HG02885 (cell line): Measurements from ENCODE around the gene ARPC4.
A peak's percentile ranks its signal among the peaks of the same experiment; 100 is the strongest.
"Not testable (repeated sequence)": the region's sequence is repeated elsewhere in the genome, so short reads cannot be mapped to it uniquely, and the experiment has no call there.

Source experiments
- ATAC-seq: cut with Tn5 transposase; IDR thresholded peaks from one replicate; pipeline ENCODE4 v1.9.1; 2021; ENCODE audit warnings: mild to moderate bottlenecking; ENCODE audit not compliant: unreplicated experiment, poor library complexity

ARPC4 gene

GRCh38 chr3:9815986-9816385 is 23.1 kb downstream of the ARPC4 start:
- ATAC-seq, result no peak

DNA sequence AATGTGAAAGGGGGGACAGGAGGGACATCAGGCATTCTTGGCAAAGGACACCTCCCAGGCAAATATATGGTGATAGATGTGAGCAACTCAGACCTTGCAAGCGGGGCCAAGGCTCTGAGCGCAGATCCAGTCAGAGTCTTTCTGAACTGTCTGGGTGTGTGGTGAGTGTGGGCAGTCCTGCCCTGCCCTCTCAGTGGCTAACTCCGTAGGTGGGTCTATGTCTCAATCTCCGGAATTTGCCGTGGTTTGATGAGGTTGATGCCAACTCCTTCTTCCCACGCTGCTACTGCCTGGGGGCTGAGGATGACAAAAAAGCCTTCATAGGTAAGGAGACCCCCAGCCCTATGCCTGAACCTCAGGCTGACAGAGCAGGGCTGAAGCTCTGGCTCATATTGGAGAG is 24.6 kb downstream of the ARPC4 start:
- no peak for ATAC-seq

DNA sequence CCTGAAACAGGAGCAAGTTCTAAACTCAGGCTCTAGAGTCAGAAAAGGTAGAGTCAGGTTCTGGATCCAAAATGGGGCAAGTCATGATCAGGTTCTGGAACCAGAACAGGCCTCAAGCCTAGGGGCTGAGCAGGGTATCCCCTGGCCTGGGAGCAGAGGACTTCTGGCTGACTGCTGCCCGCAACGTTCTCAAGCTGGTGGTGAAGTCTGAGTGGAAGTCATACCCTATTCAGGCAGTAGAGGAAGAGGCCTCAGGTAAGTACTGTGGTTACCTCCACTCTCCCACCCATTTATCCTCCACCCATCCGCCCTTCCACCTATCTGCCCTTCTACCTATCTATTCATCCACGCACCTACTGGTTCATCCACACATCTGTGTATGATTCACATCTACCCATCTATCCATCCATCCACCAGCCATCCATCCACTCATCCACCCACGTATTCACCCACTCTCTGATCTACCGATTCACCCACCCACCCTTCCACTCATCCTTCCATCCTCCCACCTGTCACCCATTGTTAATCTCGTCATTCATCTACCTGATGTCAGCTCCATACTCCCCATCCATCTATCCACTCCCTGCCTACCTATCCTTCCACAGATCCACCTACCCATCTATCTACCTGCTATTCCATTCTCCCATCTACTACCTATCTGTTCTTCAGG is 25.9 kb downstream of the ARPC4 start:
- no peak for ATAC-seq

DNA sequence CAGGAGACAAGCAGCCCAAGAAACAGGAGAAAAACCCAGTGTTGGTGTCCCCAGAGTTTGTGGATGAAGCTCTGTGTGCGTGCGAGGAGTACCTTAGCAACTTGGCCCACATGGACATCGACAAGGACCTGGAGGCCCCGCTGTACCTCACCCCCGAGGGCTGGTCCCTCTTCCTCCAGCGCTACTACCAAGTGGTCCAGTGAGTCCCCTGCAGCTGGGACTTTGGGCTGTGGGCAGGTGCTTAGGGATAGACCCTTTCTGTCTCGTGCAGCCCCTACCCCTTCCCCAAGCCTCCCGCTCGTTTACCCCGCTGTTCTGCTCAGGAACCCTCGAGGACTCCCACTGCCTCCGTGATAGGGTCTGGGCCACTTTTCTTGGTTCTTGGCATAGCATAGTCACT is 27.7 kb downstream of the ARPC4 start:
- no peak for ATAC-seq

- no peak for ATAC-seq
Observed at GRCh38 chr3:9820946-9821345, 28.1 kb downstream of the ARPC4 start.

- ATAC-seq, result no peak
Observed at GRCh38 chr3:9825451-9826040, 32.7 kb downstream of the ARPC4 start.

GRCh38 chr3:9826815-9827573 is 34.1 kb downstream of the ARPC4 start:
- no peak for ATAC-seq

DNA sequence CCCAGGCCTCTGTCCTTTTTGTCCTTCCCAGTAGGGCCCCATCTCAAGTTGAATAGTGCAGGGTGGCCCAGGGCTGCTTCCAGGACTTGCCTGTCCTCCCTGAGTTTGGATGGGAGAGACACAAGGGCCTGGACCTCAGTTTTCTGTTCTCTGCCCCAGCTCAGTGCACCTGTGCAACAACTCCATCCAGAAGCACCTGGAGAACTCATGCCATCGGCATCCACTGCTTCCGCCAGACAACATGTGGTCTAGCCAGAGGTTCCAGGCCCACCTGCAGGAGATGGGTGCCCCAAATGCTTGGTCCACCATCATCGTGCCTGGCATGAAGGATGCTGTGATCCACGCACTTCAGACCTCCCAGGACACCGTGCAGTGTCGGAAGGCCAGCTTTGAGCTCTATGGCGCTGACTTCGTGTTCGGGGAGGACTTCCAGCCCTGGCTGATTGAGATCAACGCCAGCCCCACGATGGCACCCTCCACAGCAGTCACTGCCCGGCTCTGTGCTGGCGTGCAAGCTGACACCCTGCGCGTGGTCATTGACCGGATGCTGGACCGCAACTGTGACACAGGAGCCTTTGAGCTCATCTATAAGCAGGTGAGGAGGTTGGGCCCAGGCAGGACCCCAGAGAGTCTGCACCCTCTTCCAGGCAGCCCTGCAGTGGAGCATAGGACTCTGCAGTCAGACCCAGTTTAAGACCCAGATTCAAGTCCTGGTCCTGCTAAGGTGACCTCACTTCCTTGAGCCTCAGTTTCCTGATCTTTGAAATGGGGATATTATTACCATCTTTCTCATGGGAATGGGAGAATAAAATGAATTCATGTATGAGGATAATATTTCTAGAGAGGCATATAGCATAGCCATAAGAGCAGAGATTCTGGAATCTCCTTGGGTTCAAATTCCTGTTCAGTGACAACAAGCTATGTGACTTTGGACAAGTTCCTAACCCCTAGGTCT is 36.2 kb downstream of the ARPC4 start:
- ATAC-seq, result no peak

- no peak for ATAC-seq
Observed at GRCh38 chr3:9831253-9831652, 38.4 kb downstream of the ARPC4 start.

GRCh38 chr3:9833078-9833477 is 40.2 kb downstream of the ARPC4 start:
- ATAC-seq, result no peak

DNA sequence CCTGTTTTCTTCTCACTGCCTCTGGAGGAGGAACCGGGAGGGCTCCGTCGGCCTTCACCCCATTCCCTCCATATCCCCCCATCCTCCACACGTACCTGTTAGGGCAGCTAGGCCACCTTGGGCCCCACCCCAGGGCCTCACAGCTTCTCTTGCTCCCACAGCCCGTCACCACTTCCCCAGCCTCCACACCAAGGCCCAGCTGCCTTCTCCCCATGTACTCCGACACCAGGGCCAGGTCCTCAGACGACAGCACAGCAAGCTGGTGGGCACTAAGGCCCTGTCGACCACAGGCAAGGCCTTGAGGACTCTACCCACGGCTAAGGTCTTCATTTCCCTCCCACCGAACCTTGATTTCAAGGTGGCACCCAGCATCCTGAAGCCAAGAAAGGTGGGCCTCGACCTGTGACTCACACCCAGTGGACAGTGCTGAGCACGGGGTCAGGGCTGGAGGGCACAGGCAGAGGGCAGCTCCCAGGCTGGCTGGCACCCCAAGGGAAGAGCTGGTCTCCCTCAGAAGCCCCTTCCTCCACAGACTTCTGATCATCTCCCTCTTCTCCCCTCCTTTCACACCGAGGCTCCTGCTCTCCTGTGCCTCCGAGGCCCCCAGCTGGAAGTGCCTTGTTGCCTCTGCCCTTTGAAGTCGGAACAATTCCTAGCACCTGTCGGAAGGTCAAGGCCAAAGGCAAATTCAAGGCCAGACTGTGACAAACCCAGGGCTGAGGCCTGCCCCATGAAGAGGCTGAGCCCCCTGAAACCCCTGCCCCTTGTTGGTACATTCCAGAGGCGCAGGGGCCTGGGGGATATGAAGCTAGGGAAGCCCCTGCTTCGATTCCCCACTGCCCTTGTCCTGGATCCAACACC is 41.9 kb downstream of the ARPC4 start:
- no peak for ATAC-seq

GRCh38 chr3:9837701-9838582 is 45.1 kb downstream of the ARPC4 start:
- no peak for ATAC-seq

GRCh38 chr3:9838856-9839255 is 46.0 kb downstream of the ARPC4 start:
- ATAC-seq, result no peak

DNA sequence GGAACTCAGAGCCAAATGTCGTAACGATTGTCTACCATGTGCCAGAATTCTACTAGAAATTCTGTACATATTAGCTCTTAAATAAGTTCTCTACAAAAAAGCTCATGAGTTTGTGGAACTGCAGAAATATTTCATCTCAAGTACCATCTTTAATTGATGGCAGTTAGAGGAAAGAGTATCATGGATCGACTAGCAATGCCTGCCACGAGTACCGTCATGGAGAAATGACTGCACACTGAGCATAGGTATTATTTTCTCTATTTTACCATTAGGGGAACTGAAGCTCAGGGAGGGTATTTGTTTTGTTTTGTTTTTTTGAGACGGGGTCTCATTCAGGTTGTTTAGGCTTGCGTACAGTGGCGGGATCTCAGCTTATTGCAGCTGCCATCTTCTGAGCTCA is 48.1 kb downstream of the ARPC4 start:
- no peak for ATAC-seq

- ATAC-seq, result peak; percentile 99
Observed at GRCh38 chr3:9843715-9844438, 51.0 kb downstream of the ARPC4 start, which contains the start of gene RPUSD3. RPUSD3 (minus strand) TSS chr3:9844008; CDS start chr3:9843990, 18 bp downstream.

DNA sequence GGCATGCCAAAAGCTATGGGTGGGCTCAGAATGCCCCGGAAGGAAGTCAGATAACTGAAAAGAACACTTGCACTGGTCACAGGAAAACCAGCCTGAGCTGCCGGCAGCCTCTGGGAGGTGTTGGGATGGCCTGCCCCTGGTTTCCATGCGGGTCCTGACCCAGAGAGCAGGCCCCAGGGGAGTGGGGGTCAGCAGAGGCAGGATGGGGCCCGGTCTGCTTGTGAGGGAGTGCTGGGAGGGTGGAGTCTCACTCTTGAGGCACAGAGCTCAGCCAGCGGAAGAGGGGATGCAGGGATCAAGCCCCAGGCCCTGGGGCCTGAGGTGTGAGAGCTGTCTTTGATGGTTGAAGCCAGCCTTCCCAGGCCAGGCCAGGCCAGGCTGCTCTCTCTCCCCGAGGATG is 53.3 kb downstream of the ARPC4 start:
- ATAC-seq, result no peak

GRCh38 chr3:9846931-9847488 is 54.1 kb downstream of the ARPC4 start:
- no peak for ATAC-seq

DNA sequence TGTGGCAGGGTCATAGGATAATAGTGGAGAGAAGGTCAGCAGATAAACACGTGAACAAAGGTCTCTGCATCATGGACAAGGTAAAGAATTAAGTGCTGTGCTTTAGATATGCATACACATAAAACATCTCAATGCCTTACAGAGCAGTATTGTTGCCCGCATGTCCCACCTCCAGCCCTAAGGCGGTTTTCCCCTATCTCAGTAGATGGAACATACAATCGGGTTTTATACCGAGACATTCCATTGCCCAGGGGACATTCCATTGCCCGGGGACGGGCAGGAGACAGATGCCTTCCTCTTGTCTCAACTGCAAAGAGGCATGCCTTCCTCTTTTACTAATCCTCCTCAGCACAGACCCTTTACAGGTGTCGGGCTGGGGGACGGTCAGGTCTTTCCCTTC is 55.0 kb downstream of the ARPC4 start:
- ATAC-seq, result not testable (repeated sequence)
